Stimulated activated CD8-positive, alpha-beta memory T cell treated with anti-CD3 and anti-CD28 coated beads, Interleukin-12 subunit alpha, Interleukin-12 subunit beta, amount 100 ng/mL, for 4 hours (primary cell): ENCODE data around the gene COX7A2L.

ENCODE experiments used
- DNase-seq: peaks from one replicate; pipeline ENCODE4 v3.0.0-alpha.2; 2020; ENCODE audit warnings: low read depth

The COX7A2L gene

DNA sequence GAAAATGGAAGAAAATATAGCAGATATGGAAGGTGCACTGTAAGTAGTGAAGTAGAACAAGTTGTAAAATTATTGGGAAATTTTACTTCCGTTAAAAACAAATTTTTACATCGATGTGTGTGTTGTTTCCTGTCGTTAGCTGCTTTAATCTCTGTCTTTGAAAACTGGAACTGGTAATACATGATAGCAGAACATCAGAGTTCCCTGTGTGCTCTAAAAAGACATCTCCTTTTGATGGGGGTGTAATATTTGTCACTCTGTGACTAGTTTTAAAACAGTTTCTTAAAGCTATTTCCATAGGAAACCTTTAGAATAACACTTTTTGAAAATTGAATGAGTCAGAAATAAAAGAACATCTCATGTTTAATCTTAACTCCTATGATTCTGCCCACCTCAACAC lies 43.5 kb downstream of the COX7A2L start:
- DNase-seq = no peak

DNA sequence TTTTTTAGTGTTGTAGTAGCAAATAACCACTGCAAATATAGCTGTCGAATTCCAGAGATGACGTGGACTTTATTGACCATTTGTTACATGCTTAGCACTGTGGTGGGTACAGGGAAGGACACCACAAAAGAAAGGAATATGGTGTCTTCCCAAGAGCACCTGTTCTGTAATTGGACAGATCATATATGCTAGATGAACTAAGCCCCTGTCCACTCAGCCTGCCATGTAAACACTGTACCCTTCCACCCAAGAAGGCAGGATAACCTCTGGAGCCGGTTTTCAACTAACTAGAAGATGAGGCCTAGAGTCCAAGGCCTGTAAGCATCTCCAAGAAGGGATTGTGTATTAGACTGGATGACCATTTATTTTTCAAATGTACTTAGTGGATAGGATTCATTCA lies 44.1 kb downstream of the COX7A2L start:
- DNase-seq = no peak

DNA sequence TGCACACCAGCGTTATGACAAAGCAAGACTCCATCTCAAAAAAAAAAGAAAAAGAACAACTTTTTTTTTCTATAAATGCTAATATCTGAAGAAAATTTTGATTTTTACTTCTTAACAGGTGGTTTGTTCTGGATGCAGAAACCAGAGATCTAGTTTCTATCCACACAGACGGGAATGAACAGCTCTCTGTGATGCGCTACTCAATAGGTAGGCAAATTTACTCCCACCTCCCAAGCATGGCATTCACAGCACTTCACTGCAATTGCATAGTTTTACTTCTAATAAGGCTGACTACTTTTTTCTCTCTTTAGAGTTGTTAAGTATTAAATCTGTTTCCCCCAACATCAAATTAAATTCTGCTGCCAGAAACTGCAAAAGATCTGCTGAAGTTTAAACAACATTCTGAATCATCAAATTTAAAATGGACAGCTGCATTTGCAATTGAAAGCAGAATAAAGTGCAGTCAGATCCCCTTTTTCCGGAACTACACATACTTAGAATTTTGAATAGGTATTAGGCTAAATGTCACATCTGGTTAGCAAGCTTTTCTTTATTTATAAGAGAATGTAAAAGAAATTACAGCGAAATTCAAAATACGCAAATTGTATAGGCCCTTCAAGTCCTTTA lies 45.1 kb downstream of the COX7A2L start:
- no peak for DNase-seq

DNA sequence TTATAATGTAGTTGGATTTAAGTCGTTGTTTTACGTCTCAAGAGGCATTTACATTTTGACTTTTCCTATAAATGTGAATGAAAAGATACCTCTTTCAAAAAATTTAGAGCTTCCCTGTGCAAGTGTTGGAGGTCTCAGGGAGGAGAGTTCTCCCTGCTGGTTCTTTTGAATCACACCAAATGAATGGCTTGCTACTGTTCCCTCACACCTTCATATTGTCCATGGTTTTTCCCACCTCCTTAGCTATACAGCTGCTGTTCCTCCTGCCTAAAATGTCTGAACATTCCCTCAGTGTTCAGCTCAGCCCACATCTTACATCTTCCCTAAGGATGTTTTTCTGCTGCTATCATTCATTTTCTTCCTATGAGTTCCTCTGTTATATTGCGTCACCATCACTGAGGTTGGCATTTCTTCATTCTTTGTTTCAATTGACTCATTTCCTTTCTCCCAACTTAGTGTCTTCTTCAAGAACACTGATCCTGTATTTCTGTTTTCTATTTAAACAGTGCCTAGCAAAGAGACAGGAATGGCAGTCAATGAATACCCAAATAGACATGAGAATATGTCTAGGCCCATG lies 46.0 kb downstream of the COX7A2L start:
- no peak for DNase-seq

DNA sequence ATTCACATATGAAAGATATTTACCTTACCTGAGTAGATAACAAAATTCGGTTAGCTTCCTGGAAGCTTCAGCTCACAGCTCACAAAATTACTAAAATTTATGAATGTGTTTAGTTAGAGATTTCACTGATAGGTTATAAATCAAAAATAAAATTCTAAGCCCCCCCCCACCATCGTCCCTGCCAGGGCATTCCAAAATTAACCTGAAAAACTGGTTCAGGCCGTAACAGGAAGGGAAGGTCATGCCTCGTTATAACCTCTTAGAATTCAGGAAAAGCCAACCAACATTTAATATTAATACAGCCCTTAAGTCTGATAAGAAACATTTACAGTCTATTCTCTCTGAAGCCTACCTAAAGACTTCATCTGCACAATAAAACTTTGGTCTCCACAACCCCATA lies 48.9 kb downstream of the COX7A2L start:
- DNase-seq = no peak

DNA sequence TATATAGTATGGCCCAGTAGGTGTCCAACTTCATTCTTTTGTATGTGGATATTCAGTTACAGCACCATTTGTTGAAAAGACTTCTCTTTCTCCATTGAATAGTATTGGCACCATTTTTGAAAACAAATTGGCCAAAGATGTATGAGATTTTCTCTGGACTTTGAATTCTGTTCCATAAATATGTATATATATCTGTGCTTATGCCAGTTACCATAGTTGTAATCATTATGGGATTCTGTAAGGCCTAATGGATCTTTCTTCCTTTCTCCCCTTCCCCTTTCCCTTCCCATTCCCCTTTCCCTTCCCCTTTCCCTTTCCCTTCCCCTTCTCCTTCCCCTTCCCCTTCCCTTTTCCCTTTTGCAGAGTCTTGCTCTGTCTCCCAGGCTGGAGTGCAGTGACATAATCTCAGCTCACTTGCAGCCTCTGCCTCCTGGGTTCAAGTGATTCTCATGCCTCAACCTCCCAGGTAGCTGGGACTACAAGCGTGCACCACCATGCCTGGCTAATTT lies 51.0 kb downstream of the COX7A2L start:
- DNase-seq = no peak

DNA sequence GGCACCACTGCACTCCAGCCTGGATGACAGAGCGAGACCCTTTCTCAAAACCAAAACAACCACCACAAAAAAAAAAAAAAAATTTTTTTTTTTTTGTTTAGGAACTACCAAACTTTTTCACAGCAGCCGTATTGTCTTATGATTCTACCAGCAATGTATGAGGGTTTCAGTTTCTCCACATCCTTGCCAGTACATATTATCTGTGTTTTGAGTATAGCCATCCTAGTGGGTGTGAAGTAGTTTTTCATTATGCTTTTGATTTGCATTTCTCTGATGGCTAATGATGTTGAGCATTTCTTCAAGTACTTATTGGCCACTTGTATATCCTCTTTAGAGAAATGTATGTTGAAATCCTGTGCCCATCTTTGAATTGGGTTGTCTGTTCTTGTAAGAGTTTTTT lies 51.7 kb downstream of the COX7A2L start:
- no peak for DNase-seq

DNA sequence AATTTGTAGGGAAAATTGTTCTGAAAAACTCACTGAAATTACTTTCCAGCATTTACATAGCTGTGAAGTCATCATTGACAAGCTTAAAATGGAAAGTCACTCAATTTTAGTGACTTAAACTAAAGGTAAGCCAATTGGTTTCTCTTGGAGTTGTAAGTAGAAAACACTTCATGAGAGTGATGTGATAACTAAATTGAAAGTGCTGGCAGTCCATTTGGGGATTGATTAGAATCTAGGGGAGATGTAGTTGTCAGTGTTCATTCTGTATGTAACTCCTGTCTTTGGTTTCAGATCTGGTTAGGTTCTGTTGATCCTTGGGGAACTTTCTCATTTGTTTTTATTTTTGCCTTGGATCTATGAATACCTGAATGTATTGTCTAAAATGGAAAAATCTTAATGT lies 53.8 kb downstream of the COX7A2L start:
- DNase-seq = no peak

DNA sequence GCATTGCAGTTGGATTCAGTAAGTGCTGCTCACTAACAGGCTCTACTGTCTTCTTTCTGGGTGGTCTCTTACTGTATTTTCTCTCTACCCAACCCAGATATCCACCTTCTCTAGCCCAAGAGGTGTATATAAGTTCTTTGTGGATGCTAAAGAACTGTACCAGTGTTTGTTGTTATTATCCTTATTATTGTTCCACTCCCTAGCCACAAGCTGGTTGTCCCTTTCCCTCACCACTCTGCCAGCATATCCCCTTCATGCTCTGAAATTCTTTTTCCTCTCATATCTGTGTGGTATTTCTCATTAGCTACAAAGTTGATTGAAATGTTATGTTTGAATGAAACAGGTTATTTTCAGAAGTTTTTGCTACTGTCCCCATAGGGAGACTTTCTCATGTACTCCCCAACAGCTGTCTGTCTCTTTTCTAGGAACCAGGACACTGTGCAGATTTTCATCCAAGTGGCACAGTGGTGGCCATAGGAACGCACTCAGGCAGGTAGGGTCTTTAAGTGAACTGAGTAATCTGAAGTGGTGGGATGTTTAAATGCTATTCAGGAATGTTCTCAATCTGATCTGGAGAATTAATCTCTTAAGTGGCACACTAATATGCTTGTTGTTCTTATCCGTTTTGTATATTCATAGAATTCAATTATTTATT lies 56.8 kb downstream of the COX7A2L start:
- no peak for DNase-seq

DNA sequence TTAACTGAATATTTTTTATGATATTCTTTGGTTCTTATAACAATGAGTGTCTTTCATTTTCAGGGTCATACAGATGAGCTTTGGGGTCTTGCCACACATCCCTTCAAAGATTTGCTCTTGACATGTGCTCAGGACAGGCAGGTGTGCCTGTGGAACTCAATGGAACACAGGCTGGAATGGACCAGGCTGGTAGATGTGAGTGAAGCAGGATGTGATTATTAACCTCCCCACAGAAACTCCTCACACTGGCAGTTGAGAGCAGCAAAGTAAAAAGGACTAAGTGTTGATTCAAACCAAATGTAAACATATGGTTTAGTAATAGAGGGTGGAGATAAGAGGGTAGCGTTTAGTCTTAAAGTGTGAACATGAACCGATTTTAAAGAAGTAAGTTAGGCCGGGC lies 57.8 kb downstream of the COX7A2L start:
- no peak for DNase-seq

DNA sequence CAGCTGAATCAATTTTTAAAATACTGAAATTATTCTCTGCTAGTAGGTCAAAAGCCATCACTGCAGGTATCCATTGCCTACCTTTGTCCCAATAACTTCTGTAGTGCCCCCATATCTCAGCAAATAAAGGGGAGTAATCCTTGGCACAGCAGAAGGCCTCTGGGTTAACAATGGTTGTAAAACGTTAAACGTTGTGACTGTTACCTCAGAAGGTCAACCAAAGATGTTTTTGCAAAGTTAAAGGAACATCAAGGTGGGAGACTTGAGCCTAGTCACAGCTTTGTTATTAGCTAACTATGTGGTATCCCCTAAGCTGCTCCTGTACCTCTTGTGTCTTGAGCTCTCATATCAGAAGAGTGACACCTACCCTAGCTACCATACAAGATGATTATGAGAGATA lies 60.5 kb downstream of the COX7A2L start:
- no peak for DNase-seq
